ENCODE data around the gene GPATCH3. TPM values are rescaled to one million over a fixed set of nuclear protein-coding genes. Genes with fewer than 3 reads are reported as not detected.

The GPATCH3 gene
- polyA plus RNA-seq, 1 of the 3 experiments (the other 2 are of a cell fraction) = 11.1 TPM

- Histone ChIP-seq H3K4me3 (ENCODE audit: low read depth in 2 of 2, low read length in 1 of 2) (no peak overlapping the region), H3K27me3 (ENCODE audit: insufficient read depth) (no peaks in the 10 kb centered on the region), H3K36me3 (replicated peaks in 1 of 2; ENCODE audit: control insufficient read depth in 1 of 2, insufficient read depth in 2 of 2, low read length in 1 of 2) (peaks cover 17 to 37% of the 10 kb centered on the region in 2 experiments), H3K79me2 (ENCODE audit: insufficient read depth) (no peaks in the 10 kb centered on the region), H3K9me2 (no peaks in the 10 kb centered on the region), H2AFZ (ENCODE audit: low read depth) (no peak overlapping the region), H3K4me1 (ENCODE audit: control insufficient read depth in 1 of 2, insufficient read depth in 2 of 2, low read depth in 1 of 2, low read length in 1 of 2) (no peaks in the 10 kb centered on the region; a peak in 1 of 4 replicates), H3K9ac (no peak overlapping the region), H4K20me1 (ENCODE audit: insufficient read depth) (no peaks in the 10 kb centered on the region), H3K27ac (ENCODE audit: low read depth in 2 of 2, low read length in 1 of 2) (no peak overlapping the region), H3K4me2 (no peak overlapping the region), H3K9me3 (no peaks in the 10 kb centered on the region), H3F3A (replicated peaks; ENCODE audit: insufficient read depth) (peaks cover 3% of the 10 kb centered on the region)
- ChIA-PET POLR2A (no interaction called here), CTCF (interaction anchor here (0.6 to 3.5 kb wide), 5 partner anchors 8 to 428 kb away, joined by 3 to 10 read pairs (median 4); no protein-coding TSS in a partner anchor)
- 91% methylated on average over 19 of the region's 21 CpGs for WGBS (ENCODE audit: low lambda C conversion rate)
- TF ChIP-seq RAD21 (IDR thresholded peaks at IDR 0.05; ENCODE audit: low read length) (no peak), SIN3A (IDR thresholded peaks at IDR 0.05; ENCODE audit: borderline replicate concordance, low read depth, low read length) (no peak), EZH2phosphoT487 (IDR thresholded peaks at IDR 0.05; ENCODE audit: borderline replicate concordance, low read depth) (no peak), USF2 (IDR thresholded peaks at IDR 0.05; ENCODE audit: borderline replicate concordance, low read depth, low read length) (no peak), ZBTB33 (IDR thresholded peaks at IDR 0.05; ENCODE audit: borderline replicate concordance, low read depth) (no peak), IRF3 (IDR thresholded peaks at IDR 0.05; ENCODE audit: low read depth, low read length) (no peak), FOXM1 (IDR thresholded peaks at IDR 0.05; ENCODE audit: low read depth) (no peak), SMC3 (IDR thresholded peaks at IDR 0.05; ENCODE audit: low read depth, low read length) (no peak), CTCF (IDR thresholded peaks at IDR 0.05) (no peak), YY1 (IDR thresholded peaks at IDR 0.05; ENCODE audit: low read depth) (no peak), NRF1 (IDR thresholded peaks at IDR 0.05; ENCODE audit: low read depth, low read length) (no peak), RFX5 (IDR thresholded peaks at IDR 0.05; ENCODE audit: low read length) (no peak), GATA2 (CRISPR knock-in tag; IDR thresholded peaks at IDR 0.05) (no peak)
- no peak for DNase-seq
These were observed 43.4 kb downstream of the GPATCH3 start for GRCh38 chr1:26856604-26857469.

Measured in SK-N-SH (cell line).